T-cell (primary cell): Measurements from ENCODE around the gene CNOT4. TPM values are rescaled to one million over a fixed set of nuclear protein-coding genes. Genes with fewer than 3 reads are reported as not detected.
A peak's percentile ranks its signal among the peaks of the same experiment; 100 is the strongest.

Experiments used
- ATAC-seq, 4 experiments: fragments of 200-7000 bp in 3 of 4; fragments of 150-1000 bp in 1 of 4; cut with Tn5 transposase; replicated peaks in 1 of 4; 1 replicate in 3 of 4; 2 replicates in 1 of 4; pipeline ENCODE4 v1.10.0; 2021; ENCODE audit warnings: moderate library complexity in 3 of 4, mild to moderate bottlenecking in 2 of 4, moderate number of reproducible peaks in 1 of 4
- CTCF ChIA-PET, 2 donors: fragments of 300-600 bp; sonication (Branson Sonifier 250); formaldehyde crosslinking; loops; one replicate each; lab custom pipeline; 2022; ENCODE audit warnings: antibody characterized with exemption in 2 of 2; lab: Charles Lee
- POLR2A ChIA-PET, 2 donors: fragments of 300-600 bp; sonication (Branson Sonifier 250); formaldehyde crosslinking; loops; one replicate each; lab custom pipeline; 2022; ENCODE audit warnings: antibody characterized with exemption in 2 of 2; lab: Charles Lee
- DNase-seq, 35 experiments: peaks; one replicate each; pipeline versions ENCODE4 v3.0.0 to v3.0.0-alpha.2; 2013 to 2023
- H3K27ac ChIP-seq: one replicate; pipeline ENCODE4 v1.5.1; 2013; ENCODE audit warnings: low read length
- H3K27me3 ChIP-seq, 2 experiments: replicated peaks in 1 of 2; 1 replicate in 1 of 2; 2 replicates in 1 of 2; pipeline versions ENCODE4 v1.6.1 to v1.7.0; 2013; ENCODE audit warnings: low read length in 1 of 2, mixed read lengths in 1 of 2; ENCODE audit not compliant: control insufficient read depth in 2 of 2, insufficient read depth in 2 of 2; ENCODE audit errors: extremely low read depth in 1 of 2
- H3K36me3 ChIP-seq, 2 donors: 1 replicate in 1 of 2; 2 replicates in 1 of 2; pipeline versions ENCODE4 v1.6.1 to v1.7.0; 2013; ENCODE audit warnings: low read length in 1 of 2; ENCODE audit not compliant: control insufficient read depth in 2 of 2, insufficient read depth in 1 of 2; ENCODE audit errors: extremely low read depth in 1 of 2
- H3K4me1 ChIP-seq, 2 experiments: 1 replicate in 1 of 2; 2 replicates in 1 of 2; pipeline versions ENCODE4 v1.6.1 to v1.7.0; 2013; ENCODE audit warnings: low read length in 2 of 2, mixed read lengths in 1 of 2; ENCODE audit not compliant: insufficient read depth in 2 of 2, control insufficient read depth in 1 of 2; ENCODE audit errors: extremely low read depth in 1 of 2
- H3K4me3 ChIP-seq, 2 donors: 1 replicate in 1 of 2; 2 replicates in 1 of 2; pipeline versions ENCODE4 v1.5.1 to v1.7.0; 2013; ENCODE audit warnings: mild to moderate bottlenecking in 2 of 2, low read length in 1 of 2, moderate library complexity in 1 of 2; ENCODE audit not compliant: control insufficient read depth in 1 of 2; ENCODE audit errors: extremely low read depth in 1 of 2
- H3K9me3 ChIP-seq: 2 replicates; pipeline ENCODE4 v1.7.0; 2013
- H3K27ac Mint-ChIP-seq, 2 donors: one replicate each; pipeline ENCODE4 v1.8.0; 2020 to 2021; ENCODE audit warnings: mild to moderate bottlenecking in 2 of 2, mixed read lengths in 2 of 2
- H3K27me3 Mint-ChIP-seq, 2 donors: one replicate each; pipeline ENCODE4 v1.8.0; 2021 to 2022; ENCODE audit warnings: mixed read lengths in 2 of 2
- H3K36me3 Mint-ChIP-seq: one replicate; pipeline ENCODE4 v1.8.0; 2021; ENCODE audit warnings: mixed read lengths
- H3K4me1 Mint-ChIP-seq, 3 donors: one replicate each; pipeline ENCODE4 v1.8.0; 2020 to 2022; ENCODE audit warnings: mixed read lengths in 3 of 3, mild to moderate bottlenecking in 1 of 3
- H3K4me3 Mint-ChIP-seq, 3 donors: one replicate each; pipeline ENCODE4 v1.8.0; 2020 to 2022; ENCODE audit warnings: mild to moderate bottlenecking in 3 of 3, mixed read lengths in 3 of 3, moderate library complexity in 3 of 3
- H3K9me3 Mint-ChIP-seq, 3 donors: one replicate each; pipeline ENCODE4 v1.8.0; 2020 to 2022; ENCODE audit warnings: mixed read lengths in 3 of 3
- WGBS: methylation state at CpG from one replicate; pipeline ENCODE4 v1.1.5; 2013; ENCODE audit warnings: missing lambda C conversion rate; ENCODE audit not compliant: insufficient coverage; 5-methylcytosine and 5-hydroxymethylcytosine counted together
- total RNA-seq, 35 experiments: library from RNA in 6 of 35; stranded (reverse) in 6 of 35; fragments of 120-200 nt in 1 of 35; gene quantifications; one replicate each; pipeline versions ENCODE4 v1.2.1 to v1.2.4 and lab custom pipeline; 2013 to 2026

The CNOT4 gene
- total RNA-seq, 5 donors from 2014 or later (not counting 1 experiment from before 2014, with no cell fraction given) = 29.4 to 36.8 (median 33.7) TPM

- H3K27me3 ChIP-seq = no peaks in the 10 kb centered on the region
- peaks cover 38% of the 10 kb centered on the region for H3K36me3 Mint-ChIP-seq
- no peak overlapping the region for H3K27ac ChIP-seq
- H3K4me3 Mint-ChIP-seq = no peak overlapping the region
- ChIA-PET CTCF (no interaction called here), POLR2A (no interaction called here)
- H3K9me3 ChIP-seq = no peaks in the 10 kb centered on the region
- H3K4me3 ChIP-seq = no peak overlapping the region
- peaks cover 0 to 2% of the 10 kb centered on the region in 2 experiments for H3K4me1 ChIP-seq
- ATAC-seq = no peak
- peaks cover 0 to under 1% of the 10 kb centered on the region in 2 donors for H3K36me3 ChIP-seq
- DNase-seq = no peak
- H3K27me3 Mint-ChIP-seq = no peaks in the 10 kb centered on the region
- H3K4me1 Mint-ChIP-seq = peaks cover 62 to 67% (median 66%) of the 10 kb centered on the region in 3 donors
- H3K9me3 Mint-ChIP-seq = no peaks in the 10 kb centered on the region
- H3K27ac Mint-ChIP-seq = no peak overlapping the region
Measured at GRCh38 chr7:135427166-135427565, 82.7 kb downstream of the CNOT4 start.

- Mint-ChIP-seq H3K27ac (no peak overlapping the region), H3K4me3 (no peak overlapping the region), H3K9me3 (no peaks in the 10 kb centered on the region), H3K4me1 (peaks cover 56 to 62% (median 62%) of the 10 kb centered on the region in 3 donors), H3K36me3 (peaks cover 37% of the 10 kb centered on the region), H3K27me3 (no peaks in the 10 kb centered on the region)
- POLR2A ChIA-PET = no interaction called here
- Histone ChIP-seq H3K4me3 (no peak overlapping the region), H3K27me3 (no peaks in the 10 kb centered on the region), H3K36me3 (peaks cover 0 to 16% of the 10 kb centered on the region in 2 donors), H3K9me3 (no peaks in the 10 kb centered on the region), H3K27ac (no peak overlapping the region), H3K4me1 (no peaks in the 10 kb centered on the region)
- ATAC-seq = no peak
- no peak for DNase-seq
- CTCF ChIA-PET = no interaction called here
- 100% methylated on average over 1 of the region's 2 CpGs for WGBS
Measured at GRCh38 chr7:135425036-135425435, 84.9 kb downstream of the CNOT4 start.

DNA sequence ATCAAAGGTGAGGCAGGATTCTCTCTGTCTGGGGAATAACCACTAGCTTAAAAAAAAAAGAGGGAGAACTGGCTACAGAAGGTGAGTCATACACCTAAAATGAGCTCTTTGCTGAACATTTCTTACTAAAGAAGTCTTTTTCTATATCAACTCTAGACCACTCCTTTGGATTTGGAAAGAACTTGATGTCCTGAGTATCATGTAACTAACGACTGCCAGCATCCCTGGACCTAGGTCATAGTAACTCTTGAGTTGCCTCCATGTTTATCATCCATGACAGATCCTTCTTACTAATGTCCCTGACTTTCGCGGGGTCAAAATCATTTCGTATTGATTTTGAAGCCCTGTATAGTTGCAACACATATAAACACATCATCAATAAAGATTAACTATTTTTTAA, 89.1 kb downstream of the CNOT4 start:
- WGBS = 100% methylated on average over 1 of the region's 4 CpGs
- Histone ChIP-seq H3K4me3 (no peak overlapping the region), H3K27ac (no peak overlapping the region), H3K36me3 (peaks cover 3 to 34% of the 10 kb centered on the region in 2 donors), H3K9me3 (no peaks in the 10 kb centered on the region), H3K27me3 (no peaks in the 10 kb centered on the region), H3K4me1 (no peaks in the 10 kb centered on the region)
- POLR2A ChIA-PET = interaction anchor here in 1 of 2 donors (0.5 kb wide), 1 partner anchor 95 kb away, joined by 8 read pairs; no protein-coding TSS in a partner anchor
- CTCF ChIA-PET = interaction anchor here in 1 of 2 donors (0.7 to 0.9 kb wide), 2 partner anchors 34 to 1541 kb away, joined by 3 to 6 read pairs; no protein-coding TSS in a partner anchor
- H3K27ac Mint-ChIP-seq = peak overlapping the region in 1 of 2 donors; percentile 23
- no peaks in the 10 kb centered on the region for H3K27me3 Mint-ChIP-seq
- DNase-seq (no peak), ATAC-seq (no peak)
- H3K4me1 Mint-ChIP-seq = peaks cover 28 to 33% (median 31%) of the 10 kb centered on the region in 3 donors
- H3K4me3 Mint-ChIP-seq = no peak overlapping the region
- H3K9me3 Mint-ChIP-seq = no peaks in the 10 kb centered on the region
- peaks cover 42% of the 10 kb centered on the region for H3K36me3 Mint-ChIP-seq

DNA sequence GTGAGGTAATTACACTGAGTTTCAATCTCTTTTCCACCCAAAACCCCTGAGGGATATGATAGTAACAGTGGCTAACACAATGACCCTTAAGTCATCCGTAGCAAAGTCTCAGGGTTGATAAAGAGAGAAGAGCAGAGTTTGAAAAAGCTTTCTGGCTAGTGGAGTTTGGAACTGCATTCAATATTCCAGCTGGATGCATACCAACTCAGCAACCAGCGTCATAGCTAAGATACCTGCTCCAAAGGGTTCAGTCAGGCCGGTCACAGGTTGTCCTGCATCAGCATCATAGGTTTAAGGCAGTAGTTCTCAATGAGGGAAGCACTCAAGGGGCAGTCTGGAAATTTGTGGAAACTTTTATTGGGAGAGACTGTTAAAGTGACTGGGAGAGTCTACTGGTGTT, 93.5 kb downstream of the CNOT4 start:
- H3K27ac ChIP-seq = no peak overlapping the region
- Mint-ChIP-seq H3K27ac (no peak overlapping the region), H3K4me3 (no peak overlapping the region), H3K36me3 (peaks cover 47% of the 10 kb centered on the region), H3K9me3 (no peaks in the 10 kb centered on the region), H3K4me1 (peaks cover 4 to 15% (median 13%) of the 10 kb centered on the region in 3 donors), H3K27me3 (no peaks in the 10 kb centered on the region)
- no peaks in the 10 kb centered on the region for H3K4me1 ChIP-seq
- WGBS = 100% methylated on average over 1 of the region's 3 CpGs
- H3K9me3 ChIP-seq = no peaks in the 10 kb centered on the region
- H3K4me3 ChIP-seq = no peak overlapping the region
- peaks cover 3 to 35% of the 10 kb centered on the region in 2 donors for H3K36me3 ChIP-seq
- ATAC-seq = no peak
- no peak for DNase-seq
- ChIA-PET CTCF (no interaction called here), POLR2A (interaction anchor here in 1 of 2 donors (0.6 kb wide), 1 partner anchor 186 kb away, joined by 7 read pairs; no protein-coding TSS in a partner anchor)
- no peaks in the 10 kb centered on the region for H3K27me3 ChIP-seq

DNA sequence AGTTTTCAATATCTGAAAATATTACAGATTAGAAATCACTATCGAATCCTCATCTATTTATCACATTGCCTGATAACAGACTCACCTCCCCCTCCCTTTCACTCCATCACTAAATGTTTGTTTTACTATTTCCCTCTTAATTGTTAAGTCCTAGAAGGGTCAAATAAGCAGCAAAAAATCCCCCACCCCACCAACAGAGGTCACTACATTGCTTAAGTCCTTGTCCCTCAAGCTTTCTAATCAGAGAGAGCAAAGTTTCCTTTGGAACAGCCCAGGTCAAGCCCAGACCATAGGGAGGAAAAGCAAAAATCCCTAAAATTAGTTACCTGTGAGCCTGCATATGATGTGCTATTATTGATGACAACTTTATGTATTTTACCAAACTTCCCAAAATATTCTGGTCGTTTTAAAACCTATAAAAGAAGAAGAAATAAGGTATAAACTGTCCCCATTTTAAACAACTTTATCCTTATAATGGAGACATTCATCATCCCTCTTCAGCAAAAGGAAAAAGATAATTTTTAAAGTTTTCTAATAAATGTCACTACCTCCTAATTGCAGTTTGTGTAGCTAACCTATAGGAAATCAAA, 95.0 kb downstream of the CNOT4 start:
- Mint-ChIP-seq H3K27me3 (no peaks in the 10 kb centered on the region), H3K27ac (no peak overlapping the region), H3K4me3 (no peak overlapping the region), H3K9me3 (no peaks in the 10 kb centered on the region), H3K36me3 (peaks cover 42% of the 10 kb centered on the region), H3K4me1 (peaks cover 0 to 9% (median 6%) of the 10 kb centered on the region in 3 donors)
- Histone ChIP-seq H3K27me3 (no peaks in the 10 kb centered on the region), H3K4me3 (no peak overlapping the region), H3K27ac (no peak overlapping the region), H3K36me3 (peaks cover 3 to 36% of the 10 kb centered on the region in 2 donors), H3K4me1 (no peaks in the 10 kb centered on the region), H3K9me3 (no peaks in the 10 kb centered on the region)
- ATAC-seq = no peak
- DNase-seq = peak in 13 of 35 experiments; percentile 1 to 40 (median 4)
- ChIA-PET POLR2A (no interaction called here), CTCF (interaction anchor here in 1 of 2 donors (0.5 to 1.0 kb wide), 4 partner anchors 8 to 124 kb away, joined by 3 to 4 read pairs (median 3); partner anchors contain the start of gene CNOT4)
- 100% methylated on average over 1 of the region's 2 CpGs for WGBS

DNA sequence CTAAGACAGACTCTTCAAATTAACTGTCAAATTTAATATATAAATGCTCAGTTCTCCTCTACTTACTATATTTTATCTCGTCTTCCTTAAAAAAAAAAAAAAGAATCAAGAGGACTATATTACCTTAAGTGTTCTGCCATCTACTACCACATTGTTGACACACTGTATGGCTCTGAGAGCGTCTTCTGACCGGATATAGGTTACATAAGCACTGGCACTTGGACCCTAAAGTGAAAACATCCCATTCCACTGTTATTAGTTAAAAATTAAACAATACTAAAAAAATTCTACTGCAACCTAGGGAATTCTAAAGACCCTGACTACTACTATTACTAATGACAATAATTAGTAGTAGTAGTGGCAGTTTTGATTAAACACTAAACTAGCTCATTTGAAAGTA, 95.7 kb downstream of the CNOT4 start:
- ATAC-seq = no peak
- H3K27ac ChIP-seq = no peak overlapping the region
- Mint-ChIP-seq H3K36me3 (peaks cover 40% of the 10 kb centered on the region), H3K4me3 (no peak overlapping the region), H3K9me3 (no peaks in the 10 kb centered on the region), H3K27ac (no peak overlapping the region), H3K27me3 (no peaks in the 10 kb centered on the region), H3K4me1 (peaks cover 0 to 10% (median 9%) of the 10 kb centered on the region in 3 donors)
- CTCF ChIA-PET = interaction anchor here in 1 of 2 donors (0.7 to 1.0 kb wide), 3 partner anchors 9 to 123 kb away, joined by 3 read pairs; partner anchors contain the start of gene CNOT4
- peaks cover 3 to 38% of the 10 kb centered on the region in 2 donors for H3K36me3 ChIP-seq
- no peaks in the 10 kb centered on the region for H3K27me3 ChIP-seq
- WGBS = 100% methylated on average over 1 of the region's 3 CpGs
- DNase-seq = no peak
- H3K4me3 ChIP-seq = no peak overlapping the region
- POLR2A ChIA-PET = no interaction called here
- H3K4me1 ChIP-seq = no peaks in the 10 kb centered on the region
- H3K9me3 ChIP-seq = no peaks in the 10 kb centered on the region
